OCI-LY7 (cell line): Measurements from ENCODE around the gene NCOA3.

Experiments
- EZH2phosphoT487 ChIP-seq: fragments of 200-600 bp; sonication (generic); IDR thresholded peaks from 2 replicates; pipeline ENCODE4 v1.6.1; 2018; ENCODE audit warnings: low read depth, borderline replicate concordance, mild to moderate bottlenecking, mixed run types, antibody characterized with exemption, low read length, moderate library complexity, mixed read lengths
- TF ChIP-seq, protein P1 (sequence below): fragments of 200-600 bp; sonication (generic); conservative IDR thresholded peaks from 2 replicates; pipeline ENCODE4 v1.5.1; 2014; ENCODE audit warnings: mild to moderate bottlenecking, antibody characterized with exemption, low read length, moderate library complexity, mixed read lengths

DNA sequence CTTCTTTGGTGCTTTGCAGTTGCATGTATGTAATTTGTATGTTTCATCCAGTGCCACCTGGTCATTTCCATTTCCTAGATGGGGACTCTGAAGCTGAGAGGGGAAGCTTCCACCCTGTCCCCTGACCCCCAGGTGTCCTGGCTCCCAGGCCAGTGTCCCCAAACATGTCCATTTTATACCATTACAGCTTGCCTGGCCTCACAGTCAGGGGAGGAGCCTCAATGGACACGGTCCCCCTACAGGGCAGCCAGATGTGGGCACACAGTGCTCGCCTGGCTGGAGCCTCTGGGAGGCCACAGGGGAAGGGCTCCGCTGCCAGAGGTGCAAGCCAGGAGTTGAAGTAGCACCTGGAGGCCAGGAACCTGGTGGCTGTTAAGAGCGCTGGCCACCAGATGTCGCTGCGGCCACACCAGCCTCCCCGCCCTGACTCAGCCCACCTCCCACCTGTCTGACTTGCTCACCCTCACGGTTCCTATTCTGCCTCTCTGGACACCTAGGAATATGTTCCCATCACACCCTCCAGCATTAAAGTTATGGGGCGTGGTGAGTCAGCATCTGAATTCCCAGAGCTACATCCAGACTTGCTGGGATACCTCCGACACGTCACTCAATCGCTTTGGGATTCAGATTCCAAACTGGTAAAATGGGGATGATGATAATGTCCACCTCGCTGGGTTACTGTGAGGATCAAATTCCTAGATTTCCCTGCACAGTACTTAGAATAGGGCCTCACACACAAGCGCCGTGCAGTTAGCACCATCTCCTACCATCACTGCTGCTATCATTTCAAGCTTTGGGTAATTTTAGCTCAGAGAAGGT is 176.2 kb downstream of the NCOA3 start:
- TF ChIP-seq EZH2phosphoT487 = no peak
- TF ChIP-seq, protein P1, sequence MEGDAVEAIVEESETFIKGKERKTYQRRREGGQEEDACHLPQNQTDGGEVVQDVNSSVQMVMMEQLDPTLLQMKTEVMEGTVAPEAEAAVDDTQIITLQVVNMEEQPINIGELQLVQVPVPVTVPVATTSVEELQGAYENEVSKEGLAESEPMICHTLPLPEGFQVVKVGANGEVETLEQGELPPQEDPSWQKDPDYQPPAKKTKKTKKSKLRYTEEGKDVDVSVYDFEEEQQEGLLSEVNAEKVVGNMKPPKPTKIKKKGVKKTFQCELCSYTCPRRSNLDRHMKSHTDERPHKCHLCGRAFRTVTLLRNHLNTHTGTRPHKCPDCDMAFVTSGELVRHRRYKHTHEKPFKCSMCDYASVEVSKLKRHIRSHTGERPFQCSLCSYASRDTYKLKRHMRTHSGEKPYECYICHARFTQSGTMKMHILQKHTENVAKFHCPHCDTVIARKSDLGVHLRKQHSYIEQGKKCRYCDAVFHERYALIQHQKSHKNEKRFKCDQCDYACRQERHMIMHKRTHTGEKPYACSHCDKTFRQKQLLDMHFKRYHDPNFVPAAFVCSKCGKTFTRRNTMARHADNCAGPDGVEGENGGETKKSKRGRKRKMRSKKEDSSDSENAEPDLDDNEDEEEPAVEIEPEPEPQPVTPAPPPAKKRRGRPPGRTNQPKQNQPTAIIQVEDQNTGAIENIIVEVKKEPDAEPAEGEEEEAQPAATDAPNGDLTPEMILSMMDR = peak; percentile 90
